Ovary (tissue), 3 donors: ENCODE measurements around the gene VCL.

Source experiments
- EP300 ChIP-seq: sonication (generic); formaldehyde crosslinking; IDR thresholded peaks from one replicate; pipeline ENCODE4 v1.6.1; 2017; ENCODE audit warnings: antibody characterized with exemption
- POLR2A ChIP-seq: fragments of 450-650 bp; IDR thresholded peaks from one replicate; pipeline ENCODE4 v1.6.1; 2017; ENCODE audit warnings: antibody characterized with exemption, mild to moderate bottlenecking, moderate library complexity
- TF ChIP-seq, protein P1 (sequence below), 3 donors: fragments of 450-650 bp in 2 of 3; fragments of 200-600 bp in 1 of 3; IDR thresholded peaks; one replicate each; pipeline versions ENCODE4 v1.5.1 to v1.8.0; 2016 to 2022; ENCODE audit warnings: antibody characterized with exemption in 3 of 3, mild to moderate bottlenecking in 1 of 3
- donor health status: DM: no; HTN: no; CAD: no.

DNA sequence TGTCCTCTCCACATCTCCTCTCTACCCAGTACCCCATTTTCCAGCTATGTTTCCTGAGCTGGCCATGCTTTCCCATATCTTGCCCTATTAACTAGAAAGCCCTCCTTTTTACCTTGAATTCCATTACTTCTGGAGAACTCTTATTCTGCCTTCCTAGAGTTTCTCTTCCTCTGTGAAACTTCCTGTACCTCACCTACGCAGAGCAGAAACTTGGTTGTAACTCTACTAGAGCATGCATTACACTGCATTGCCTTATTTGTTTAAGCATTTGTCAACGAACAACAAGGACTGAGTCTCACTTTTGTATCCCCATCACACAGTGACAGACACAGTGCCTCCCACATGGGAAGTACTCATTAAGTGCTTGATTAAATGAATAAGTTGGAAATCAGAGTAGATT, 36.4 kb downstream of the VCL start:
- TF ChIP-seq, protein P1, sequence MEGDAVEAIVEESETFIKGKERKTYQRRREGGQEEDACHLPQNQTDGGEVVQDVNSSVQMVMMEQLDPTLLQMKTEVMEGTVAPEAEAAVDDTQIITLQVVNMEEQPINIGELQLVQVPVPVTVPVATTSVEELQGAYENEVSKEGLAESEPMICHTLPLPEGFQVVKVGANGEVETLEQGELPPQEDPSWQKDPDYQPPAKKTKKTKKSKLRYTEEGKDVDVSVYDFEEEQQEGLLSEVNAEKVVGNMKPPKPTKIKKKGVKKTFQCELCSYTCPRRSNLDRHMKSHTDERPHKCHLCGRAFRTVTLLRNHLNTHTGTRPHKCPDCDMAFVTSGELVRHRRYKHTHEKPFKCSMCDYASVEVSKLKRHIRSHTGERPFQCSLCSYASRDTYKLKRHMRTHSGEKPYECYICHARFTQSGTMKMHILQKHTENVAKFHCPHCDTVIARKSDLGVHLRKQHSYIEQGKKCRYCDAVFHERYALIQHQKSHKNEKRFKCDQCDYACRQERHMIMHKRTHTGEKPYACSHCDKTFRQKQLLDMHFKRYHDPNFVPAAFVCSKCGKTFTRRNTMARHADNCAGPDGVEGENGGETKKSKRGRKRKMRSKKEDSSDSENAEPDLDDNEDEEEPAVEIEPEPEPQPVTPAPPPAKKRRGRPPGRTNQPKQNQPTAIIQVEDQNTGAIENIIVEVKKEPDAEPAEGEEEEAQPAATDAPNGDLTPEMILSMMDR (IDR thresholded peaks at IDR 0.05): no peak
- no peak for TF ChIP-seq POLR2A
- no peak for TF ChIP-seq EP300
